NCI-H526 (cell line): Measurements from ENCODE around the gene PTPRG.

Experiments
- DNase-seq, 2 experiments: peaks; one replicate each; lab custom pipeline; 2025; lab: John Stamatoyannopoulos, UW

Gene PTPRG

GRCh38 chr3:61894988-61895935 lies 333.9 kb downstream of the PTPRG start:
- peak in 1 of 2 experiments; percentile 3 for DNase-seq

GRCh38 chr3:61896251-61896650 lies 334.9 kb downstream of the PTPRG start:
- DNase-seq: no peak

DNA sequence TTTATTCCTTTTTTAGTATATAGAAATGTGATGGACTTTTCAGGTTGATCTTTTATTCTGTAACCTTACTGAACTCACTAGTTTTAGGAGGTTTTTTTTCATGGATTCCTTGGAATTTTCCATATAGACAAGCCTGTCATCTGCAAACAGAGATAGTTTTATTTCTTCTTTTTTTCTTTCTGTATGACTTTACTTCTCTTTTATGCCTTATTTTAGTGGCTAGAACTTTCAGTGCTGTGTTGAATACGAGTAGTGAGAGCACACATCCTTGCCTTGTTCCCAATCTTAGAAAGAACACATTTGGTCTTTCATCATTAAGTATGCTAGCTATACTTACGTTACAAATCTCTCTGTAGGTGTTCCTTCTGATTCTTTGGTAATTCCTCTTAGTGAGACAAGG lies 336.5 kb downstream of the PTPRG start:
- no peak for DNase-seq

- DNase-seq: no peak
Measured at GRCh38 chr3:61899700-61900462, 338.5 kb downstream of the PTPRG start.

- no peak for DNase-seq
Measured at GRCh38 chr3:61901496-61901895, 340.1 kb downstream of the PTPRG start.

- DNase-seq: no peak
Measured at GRCh38 chr3:61901986-61902385, 340.6 kb downstream of the PTPRG start.

- DNase-seq: no peak
Measured at GRCh38 chr3:61903074-61903473, 341.7 kb downstream of the PTPRG start.

GRCh38 chr3:61903931-61904657 lies 342.7 kb downstream of the PTPRG start:
- peak; percentile 8 to 12 for DNase-seq

GRCh38 chr3:61907210-61907795 lies 345.9 kb downstream of the PTPRG start:
- no peak for DNase-seq

DNA sequence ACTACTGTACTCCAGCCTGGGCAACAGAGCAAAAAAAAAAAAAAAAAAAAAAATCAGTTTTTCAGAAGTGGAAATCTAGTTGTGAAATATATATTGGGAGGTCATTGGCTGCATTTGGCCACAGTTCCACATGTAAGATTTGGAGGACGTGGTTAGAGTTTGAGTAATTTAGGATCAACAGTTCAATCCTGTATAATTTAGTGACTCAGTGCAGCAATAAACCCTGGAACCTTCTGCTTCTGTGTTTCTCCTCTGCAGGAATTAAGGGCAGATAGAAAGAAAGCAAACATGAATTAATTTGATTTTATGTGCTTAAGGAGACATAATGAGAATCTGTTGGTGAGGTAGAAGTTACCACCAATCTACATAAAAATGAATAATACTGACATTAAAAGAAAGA lies 347.0 kb downstream of the PTPRG start:
- DNase-seq: no peak

- no peak for DNase-seq
Measured at GRCh38 chr3:61910732-61911131, 349.4 kb downstream of the PTPRG start.

DNA sequence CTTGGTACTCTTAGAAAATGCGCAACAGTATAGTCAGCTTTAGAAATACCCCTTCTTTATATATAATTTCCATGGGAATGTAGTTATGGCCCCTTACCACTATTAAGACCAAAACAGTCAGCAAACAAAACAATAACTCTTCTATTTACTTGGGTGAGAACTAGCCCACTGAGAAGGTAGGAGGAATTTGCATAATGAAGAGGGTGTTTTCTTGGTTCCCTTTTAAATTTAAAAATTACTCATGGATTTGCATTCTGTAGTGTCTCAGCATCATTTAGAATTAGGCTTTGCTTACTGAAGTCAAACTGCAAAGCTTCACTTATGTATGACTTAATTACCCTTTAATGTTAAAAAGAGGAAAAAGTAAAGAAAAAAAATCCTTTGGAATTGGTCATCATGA lies 350.8 kb downstream of the PTPRG start:
- DNase-seq: peak; percentile 4 to 14

- no peak for DNase-seq
Measured at GRCh38 chr3:61913701-61914100, 352.3 kb downstream of the PTPRG start.

- DNase-seq: no peak
Measured at GRCh38 chr3:61914276-61914675, 352.9 kb downstream of the PTPRG start.

DNA sequence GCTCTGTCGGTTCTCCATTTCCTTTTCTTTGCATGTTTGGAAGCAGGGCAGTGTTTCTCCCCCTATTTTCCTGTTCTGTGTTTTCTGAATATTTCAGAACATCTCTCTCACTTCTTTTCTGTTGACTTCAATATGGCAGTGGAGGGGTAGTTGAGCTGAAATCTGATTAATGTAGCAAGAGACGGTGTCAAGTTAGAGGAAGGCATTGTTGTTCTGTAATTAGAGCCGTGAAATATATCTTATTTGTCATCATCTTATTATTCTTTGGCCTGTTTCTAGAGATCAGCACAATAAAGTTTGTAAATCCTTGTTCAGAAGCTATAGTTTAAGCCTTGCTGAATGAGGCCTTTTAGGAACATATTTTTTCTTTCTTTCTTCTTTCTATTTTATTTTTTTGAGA lies 353.9 kb downstream of the PTPRG start:
- DNase-seq: no peak

- DNase-seq: no peak
Measured at GRCh38 chr3:61919371-61919770, 358.0 kb downstream of the PTPRG start.

DNA sequence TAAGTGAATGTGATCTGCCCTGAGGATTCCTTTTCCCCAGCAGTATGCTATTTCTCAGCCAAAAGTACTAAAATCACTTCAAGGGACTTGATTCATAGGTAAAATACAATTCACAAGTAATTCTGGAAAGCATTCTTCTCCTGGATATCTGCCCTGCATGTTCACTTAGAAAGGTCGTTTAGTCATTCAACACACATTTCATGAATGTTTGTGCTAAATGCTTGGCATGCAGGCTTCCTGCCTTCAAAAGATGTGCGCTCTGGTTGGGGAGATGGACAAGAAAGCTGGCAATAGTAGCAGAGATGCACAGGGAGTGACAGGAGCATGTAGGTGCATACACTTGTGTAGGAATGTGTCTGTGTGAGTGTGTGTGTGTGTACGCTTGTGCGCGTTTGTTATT lies 360.7 kb downstream of the PTPRG start:
- no peak for DNase-seq

GRCh38 chr3:61924090-61924735 lies 362.8 kb downstream of the PTPRG start:
- no peak for DNase-seq

DNA sequence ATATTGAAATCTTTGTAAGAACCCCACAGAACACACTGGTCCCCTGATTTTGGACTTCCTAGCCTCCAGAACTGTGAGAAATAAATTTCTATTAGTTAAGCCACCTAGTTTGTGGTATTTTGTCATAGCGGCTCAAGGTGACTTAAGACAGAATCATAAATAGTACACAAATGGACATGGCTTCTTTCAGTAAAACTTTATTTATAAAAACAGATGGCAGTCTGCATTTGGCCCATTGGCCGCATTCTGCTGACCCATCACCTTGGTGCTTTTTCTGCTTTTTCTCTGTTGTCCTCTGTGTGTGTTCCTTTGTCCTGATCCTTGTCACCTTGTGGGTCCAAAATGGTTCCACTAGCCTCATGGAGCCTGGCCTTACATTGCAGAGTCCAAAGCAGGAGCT lies 363.6 kb downstream of the PTPRG start:
- DNase-seq: no peak

- no peak for DNase-seq
Measured at GRCh38 chr3:61925721-61926120, 364.4 kb downstream of the PTPRG start.

DNA sequence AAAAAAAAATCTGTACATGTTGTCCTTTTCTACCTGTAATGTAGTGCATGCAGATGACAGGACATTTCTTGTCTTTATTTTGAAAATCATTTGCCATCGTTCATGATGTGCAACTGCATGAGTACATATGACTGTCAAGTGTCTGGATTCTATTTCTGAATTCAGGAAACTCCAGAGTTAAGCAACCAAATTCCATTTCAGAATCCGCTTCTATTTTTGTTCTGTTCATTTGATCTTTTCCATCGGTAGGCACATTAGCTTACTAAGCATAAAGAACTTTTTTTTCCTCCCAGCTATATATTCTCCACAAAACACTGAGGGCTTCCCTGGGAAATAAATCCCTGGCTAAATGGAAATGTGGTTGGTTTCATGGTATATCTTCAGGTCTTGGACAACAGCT lies 365.6 kb downstream of the PTPRG start:
- DNase-seq: no peak

- DNase-seq: no peak
Measured at GRCh38 chr3:61927332-61927731, 366.0 kb downstream of the PTPRG start.
